Mucosa of descending colon (tissue), 3 donors: ENCODE measurements around the gene DENND5B. TPM values are rescaled to one million over a fixed set of nuclear protein-coding genes. Genes with fewer than 3 reads are reported as not detected.

Source experiments
- ATAC-seq: fragments of 200-7000 bp; cut with Tn5 transposase; one replicate; pipeline ENCODE4 v1.9.1; 2020; ENCODE audit warnings: mild to moderate bottlenecking, moderate library complexity
- DNase-seq, 3 donors: peaks; one replicate each; pipeline ENCODE4 v3.0.0-alpha.2; 2020
- H3K36me3 ChIP-seq: fragments of 200-600 bp; one replicate; pipeline ENCODE4 v1.8.0; 2021; ENCODE audit warnings: low read depth, mild to moderate bottlenecking
- H3K4me1 ChIP-seq: fragments of 200-600 bp; one replicate; pipeline ENCODE4 v1.8.0; 2021; ENCODE audit warnings: low read depth, mild to moderate bottlenecking
- H3K4me3 ChIP-seq: fragments of 200-600 bp; one replicate; pipeline ENCODE4 v1.8.0; 2021; ENCODE audit warnings: mild to moderate bottlenecking
- H3K9me3 ChIP-seq: fragments of 200-600 bp; one replicate; pipeline ENCODE4 v1.8.0; 2021; ENCODE audit warnings: mild to moderate bottlenecking
- intact Hi-C, 2 donors: fragments of 100-400 bp; cut with DNase I in 1 of 2; cut with micrococcal nuclease in 1 of 2; formaldehyde crosslinking; loops; one replicate each; pipeline versions ENCODE4 v1.11.0 to v1.11.1; 2022; cut with DNase I, micrococcal nuclease
- total RNA-seq, 3 donors: library from RNA; stranded (reverse); fragmentation: NEBNext Ultra II Directional in 2 of 3; extraction: Animal tissue kit (Norgen Biotek cat#: 25700) in 2 of 3; gene quantifications; one replicate each; pipeline versions ENCODE4 v1.2.1 to v1.2.4, GENCODE V29; 2021 to 2023
- TF ChIP-seq, protein P1 (sequence below): fragments of 200-600 bp; IDR thresholded peaks from one replicate; pipeline ENCODE4 v1.8.0; 2022; ENCODE audit warnings: antibody characterized with exemption, mild to moderate bottlenecking
- donor health status: DM: no; HTN: no; CAD: no; lungs with moderate emphysema.
- donor health status: DM: no; HTN: no; CAD: no.
- donor health status: DM: no; HTN: yes; CAD: no.

Gene DENND5B
- total RNA-seq, 3 donors from 2014 or later, result 10.4 to 20.3 (median 12.8) TPM

DNA sequence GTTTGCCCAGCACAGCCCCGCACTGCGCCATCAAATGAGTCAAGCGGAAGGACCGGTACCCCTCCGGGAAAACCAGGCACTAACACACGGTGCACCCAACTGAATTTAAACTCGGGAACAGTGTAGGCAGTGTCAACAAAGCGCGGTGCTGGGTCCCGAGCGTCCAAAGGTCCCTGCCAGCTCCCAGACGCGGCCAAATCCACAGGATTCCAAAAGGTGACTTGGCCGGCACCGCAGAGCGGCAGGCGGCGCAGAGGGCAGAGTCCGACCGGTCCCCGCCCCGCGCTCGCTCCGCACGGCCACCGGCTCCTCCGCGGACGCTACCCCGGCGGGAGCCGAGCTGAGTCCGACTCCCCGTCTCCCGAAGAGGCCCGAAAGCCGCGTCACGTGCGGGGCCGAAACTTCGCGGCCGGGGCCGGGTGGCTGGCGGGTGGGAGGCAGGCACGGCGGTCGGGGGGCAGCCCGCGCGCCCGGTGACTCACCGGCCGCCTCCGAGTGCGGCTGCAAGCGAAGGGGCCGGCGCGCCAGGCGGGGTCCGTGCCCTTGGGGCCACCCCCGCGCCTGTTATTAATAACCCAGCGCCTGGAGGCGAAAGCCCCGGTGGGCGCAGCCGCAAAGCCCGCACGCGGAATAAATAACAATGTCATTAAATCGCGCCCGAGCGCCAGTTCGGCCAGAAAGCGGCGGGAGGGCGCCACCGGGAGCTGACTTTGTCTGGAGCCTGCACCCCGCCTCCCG is 863 bp downstream of the DENND5B start:
- Histone ChIP-seq H3K4me1 (no peaks in the 10 kb centered on the region), H3K4me3 (peak overlapping the region; percentile 67), H3K9me3 (no peaks in the 10 kb centered on the region), H3K36me3 (no peaks in the 10 kb centered on the region)
- ATAC-seq, result peak; percentile 86
- DNase-seq, result peak; percentile 71 to 84 (median 80)
- intact Hi-C loops, result no loop called here
- TF ChIP-seq, protein P1, sequence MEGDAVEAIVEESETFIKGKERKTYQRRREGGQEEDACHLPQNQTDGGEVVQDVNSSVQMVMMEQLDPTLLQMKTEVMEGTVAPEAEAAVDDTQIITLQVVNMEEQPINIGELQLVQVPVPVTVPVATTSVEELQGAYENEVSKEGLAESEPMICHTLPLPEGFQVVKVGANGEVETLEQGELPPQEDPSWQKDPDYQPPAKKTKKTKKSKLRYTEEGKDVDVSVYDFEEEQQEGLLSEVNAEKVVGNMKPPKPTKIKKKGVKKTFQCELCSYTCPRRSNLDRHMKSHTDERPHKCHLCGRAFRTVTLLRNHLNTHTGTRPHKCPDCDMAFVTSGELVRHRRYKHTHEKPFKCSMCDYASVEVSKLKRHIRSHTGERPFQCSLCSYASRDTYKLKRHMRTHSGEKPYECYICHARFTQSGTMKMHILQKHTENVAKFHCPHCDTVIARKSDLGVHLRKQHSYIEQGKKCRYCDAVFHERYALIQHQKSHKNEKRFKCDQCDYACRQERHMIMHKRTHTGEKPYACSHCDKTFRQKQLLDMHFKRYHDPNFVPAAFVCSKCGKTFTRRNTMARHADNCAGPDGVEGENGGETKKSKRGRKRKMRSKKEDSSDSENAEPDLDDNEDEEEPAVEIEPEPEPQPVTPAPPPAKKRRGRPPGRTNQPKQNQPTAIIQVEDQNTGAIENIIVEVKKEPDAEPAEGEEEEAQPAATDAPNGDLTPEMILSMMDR, result peak; percentile 4

DNA sequence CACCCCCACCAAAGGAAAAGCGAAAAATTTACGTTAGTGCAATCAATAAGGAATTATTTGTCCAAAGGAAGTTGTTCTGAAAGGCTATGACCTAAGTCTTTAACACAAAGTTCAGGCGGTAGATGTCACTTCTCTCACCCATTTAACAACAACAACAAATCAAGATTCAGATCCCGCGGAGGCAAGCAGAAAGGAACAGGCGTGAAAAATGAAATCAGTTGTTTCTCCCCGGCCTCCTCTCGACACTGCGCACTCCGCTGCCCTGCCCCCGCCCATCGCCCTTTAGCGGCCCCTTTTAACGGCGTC is 1.4 kb downstream of the DENND5B start:
- Histone ChIP-seq H3K4me1 (no peaks in the 10 kb centered on the region), H3K36me3 (no peaks in the 10 kb centered on the region), H3K9me3 (no peaks in the 10 kb centered on the region), H3K4me3 (peak overlapping the region; percentile 67)
- DNase-seq (no peak), ATAC-seq (no peak)
- TF ChIP-seq, protein P1, result no peak
- intact Hi-C loops, result no loop called here

DNA sequence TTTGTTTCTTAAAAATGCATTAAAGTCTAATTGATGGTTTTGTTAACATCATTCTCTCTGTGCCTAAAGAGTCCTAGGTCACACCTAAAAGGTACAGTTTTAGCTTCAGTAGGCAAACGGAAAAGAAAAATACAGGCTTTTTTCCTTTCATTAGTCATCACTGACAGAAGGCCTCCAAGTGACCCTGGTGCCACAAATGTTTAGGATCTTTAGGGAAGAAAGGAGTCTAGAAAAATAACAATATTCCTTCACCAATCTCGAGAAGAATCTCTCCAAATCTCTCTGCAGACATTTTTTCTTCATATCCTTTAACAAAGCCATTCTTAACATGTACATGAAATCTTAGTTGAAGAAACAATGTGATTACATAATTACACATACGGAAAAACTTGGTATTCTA is 2.0 kb downstream of the DENND5B start:
- intact Hi-C loops, result no loop called here
- Histone ChIP-seq H3K36me3 (no peaks in the 10 kb centered on the region), H3K4me1 (no peaks in the 10 kb centered on the region), H3K4me3 (no peak overlapping the region), H3K9me3 (no peaks in the 10 kb centered on the region)
- DNase-seq (no peak), ATAC-seq (no peak)
- TF ChIP-seq, protein P1, result no peak

DNA sequence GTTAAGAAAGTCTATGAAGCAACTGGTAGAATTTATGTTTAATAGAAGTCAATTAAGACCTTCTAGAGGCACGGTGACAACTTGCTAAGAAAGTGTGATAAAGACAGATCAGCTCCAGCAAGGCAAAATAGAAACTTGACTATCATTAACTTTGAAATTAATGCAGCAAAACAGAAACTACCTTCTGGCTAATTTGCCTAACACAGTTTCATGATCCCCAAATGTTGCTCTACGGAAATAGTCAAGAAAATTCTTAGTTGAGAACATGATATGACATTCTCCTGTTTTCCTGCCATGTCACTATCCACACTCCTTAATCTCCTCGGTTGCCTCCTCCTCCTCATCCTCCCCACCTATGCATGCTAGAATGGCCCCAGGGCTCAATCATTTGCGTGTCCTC is 4.2 kb downstream of the DENND5B start:
- intact Hi-C loops, result no loop called here
- ATAC-seq (no peak), DNase-seq (no peak)

DNA sequence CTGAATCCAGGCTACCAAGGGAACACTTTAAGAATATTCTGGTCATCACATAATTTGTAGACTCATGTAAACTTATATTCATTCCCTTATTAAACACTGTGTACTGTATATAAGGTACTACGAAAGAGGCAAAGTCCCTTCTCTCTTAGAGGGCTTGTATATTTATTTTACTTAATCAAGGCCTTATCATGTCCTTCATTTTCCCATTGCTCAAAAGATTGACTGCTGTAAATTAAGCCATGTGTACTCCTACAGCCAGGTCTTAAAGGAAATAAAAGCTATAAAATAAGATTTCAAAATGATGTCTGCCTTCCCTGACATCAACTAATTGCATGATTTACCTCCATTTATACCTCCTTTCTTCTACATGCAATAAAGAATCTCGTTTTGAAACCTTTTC is 5.0 kb downstream of the DENND5B start:
- intact Hi-C loops, result no loop called here
- TF ChIP-seq, protein P1, result no peak

More for the DNA sequence above, 4.2 kb downstream of the DENND5B start:
- H3K9me3 ChIP-seq, result no peaks in the 10 kb centered on the region
- TF ChIP-seq, protein P1, result no peak
- no peaks in the 10 kb centered on the region for H3K36me3 ChIP-seq
- H3K4me3 ChIP-seq, result no peak overlapping the region
- H3K4me1 ChIP-seq, result no peaks in the 10 kb centered on the region

DNA sequence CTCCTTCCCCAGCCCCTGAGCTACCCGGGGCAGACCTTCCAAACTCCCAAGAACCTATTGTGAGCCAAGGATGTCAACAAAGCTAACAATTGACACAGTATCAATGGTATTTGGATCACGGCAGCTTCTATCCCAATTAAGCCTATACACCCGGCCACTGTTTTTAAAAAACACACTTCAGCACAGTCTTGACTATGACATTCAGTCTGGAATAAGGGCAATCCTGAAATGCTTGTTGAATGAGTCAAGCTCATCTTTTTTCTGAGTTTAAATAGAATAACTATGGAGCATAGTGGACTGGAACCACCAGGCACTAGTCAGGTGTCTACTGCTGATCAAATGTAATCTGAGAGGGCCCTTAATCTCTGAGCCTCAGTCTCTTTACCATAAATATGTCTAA is 5.7 kb downstream of the DENND5B start:
- no peak overlapping the region for H3K4me3 ChIP-seq
- TF ChIP-seq, protein P1, result no peak
- no peaks in the 10 kb centered on the region for H3K36me3 ChIP-seq
- intact Hi-C loops, result no loop called here
- ATAC-seq, result no peak
- no peak for DNase-seq
- H3K9me3 ChIP-seq, result no peaks in the 10 kb centered on the region
- H3K4me1 ChIP-seq, result no peaks in the 10 kb centered on the region

More for the DNA sequence above, 5.0 kb downstream of the DENND5B start:
- ATAC-seq, result no peak
- Histone ChIP-seq H3K4me1 (no peaks in the 10 kb centered on the region), H3K4me3 (no peak overlapping the region), H3K9me3 (no peaks in the 10 kb centered on the region), H3K36me3 (no peaks in the 10 kb centered on the region)
- no peak for DNase-seq
